Peyer's patch (tissue), 4 donors: ENCODE data around the gene ACACA. TPM values are rescaled to one million over a fixed set of nuclear protein-coding genes. Genes with fewer than 3 reads are reported as not detected.

ENCODE experiments used
- DNase-seq, 3 donors: peaks; one replicate each; pipeline ENCODE4 v3.0.0-alpha.2; 2017 to 2019
- H3K27ac ChIP-seq, 4 donors: fragments of 200-600 bp; sonication (generic); one replicate each; pipeline ENCODE4 v1.5.1; 2016 to 2019
- H3K27me3 ChIP-seq, 2 donors: fragments of 200-600 bp; sonication (generic); one replicate each; pipeline ENCODE4 v1.5.1; 2019
- H3K36me3 ChIP-seq, 3 donors: fragments of 200-600 bp; sonication (generic); one replicate each; pipeline ENCODE4 v1.5.1; 2016 to 2019
- H3K4me1 ChIP-seq, 4 donors: fragments of 200-600 bp; sonication (generic); one replicate each; pipeline ENCODE4 v1.5.1; 2016 to 2019
- H3K4me3 ChIP-seq, 4 donors: fragments of 200-600 bp; sonication (generic); 1 replicate in 3 of 4; 2 replicates in 1 of 4; pipeline ENCODE4 v1.5.1; 2016 to 2019; ENCODE audit warnings: mild to moderate bottlenecking in 1 of 4
- H3K9me3 ChIP-seq, 4 donors: fragments of 200-600 bp; sonication (generic); one replicate each; pipeline ENCODE4 v1.5.1; 2016 to 2019; ENCODE audit warnings: mild to moderate bottlenecking in 1 of 4
- POLR2A ChIP-seq, 2 donors: fragments of 450-650 bp; IDR thresholded peaks; one replicate each; pipeline ENCODE4 v1.5.1; 2017; ENCODE audit warnings: antibody characterized with exemption in 2 of 2, mild to moderate bottlenecking in 2 of 2, moderate library complexity in 2 of 2
- total RNA-seq, 4 donors: library from RNA; depleted of rRNA; stranded (reverse); fragments of >200 nt; gene quantifications; one replicate each; pipeline ENCODE4 v1.1.0, GENCODE V29; 2016
- TF ChIP-seq, protein P1 (sequence below), 6 experiments: fragments of 450-650 bp in 4 of 6; fragments of 200-600 bp in 2 of 6; sonication (generic) in 1 of 6; IDR thresholded peaks; one replicate each; pipeline ENCODE4 v1.5.1; 2017 to 2019; ENCODE audit warnings: antibody characterized with exemption in 6 of 6, mild to moderate bottlenecking in 3 of 6, moderate library complexity in 1 of 6

ACACA gene
- total RNA-seq, 4 donors from 2014 or later: 31.7 to 71.7 (median 43.0) TPM

DNA sequence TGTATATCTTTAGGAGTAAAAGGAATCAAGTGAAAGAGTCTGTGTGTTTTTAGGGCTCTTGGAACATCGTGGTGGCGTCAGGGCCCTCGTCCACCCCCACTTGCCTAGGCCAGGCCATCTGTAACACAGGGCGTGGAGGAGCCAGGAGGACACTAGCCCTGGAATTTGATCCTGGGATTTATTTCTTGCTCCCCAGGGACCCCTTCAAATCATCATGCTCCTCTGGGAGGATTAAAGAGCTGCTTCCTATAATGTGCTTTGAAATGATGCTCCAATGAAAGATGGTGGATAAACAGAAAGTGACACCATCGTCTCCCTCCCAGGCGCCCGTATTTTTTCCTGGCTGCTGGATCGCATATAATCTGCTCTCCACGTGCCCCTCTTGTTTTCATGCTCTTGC is 344.6 kb downstream of the ACACA start:
- Histone ChIP-seq H3K4me3 (no peak overlapping the region), H3K27me3 (no peaks in the 10 kb centered on the region), H3K27ac (no peak overlapping the region), H3K4me1 (peaks cover 0 to 16% (median 0%) of the 10 kb centered on the region in 4 donors), H3K9me3 (no peaks in the 10 kb centered on the region), H3K36me3 (peaks cover 0 to 7% (median 0%) of the 10 kb centered on the region in 3 donors)
- no peak for TF ChIP-seq POLR2A (IDR thresholded peaks at IDR 0.05)
- TF ChIP-seq, protein P1, sequence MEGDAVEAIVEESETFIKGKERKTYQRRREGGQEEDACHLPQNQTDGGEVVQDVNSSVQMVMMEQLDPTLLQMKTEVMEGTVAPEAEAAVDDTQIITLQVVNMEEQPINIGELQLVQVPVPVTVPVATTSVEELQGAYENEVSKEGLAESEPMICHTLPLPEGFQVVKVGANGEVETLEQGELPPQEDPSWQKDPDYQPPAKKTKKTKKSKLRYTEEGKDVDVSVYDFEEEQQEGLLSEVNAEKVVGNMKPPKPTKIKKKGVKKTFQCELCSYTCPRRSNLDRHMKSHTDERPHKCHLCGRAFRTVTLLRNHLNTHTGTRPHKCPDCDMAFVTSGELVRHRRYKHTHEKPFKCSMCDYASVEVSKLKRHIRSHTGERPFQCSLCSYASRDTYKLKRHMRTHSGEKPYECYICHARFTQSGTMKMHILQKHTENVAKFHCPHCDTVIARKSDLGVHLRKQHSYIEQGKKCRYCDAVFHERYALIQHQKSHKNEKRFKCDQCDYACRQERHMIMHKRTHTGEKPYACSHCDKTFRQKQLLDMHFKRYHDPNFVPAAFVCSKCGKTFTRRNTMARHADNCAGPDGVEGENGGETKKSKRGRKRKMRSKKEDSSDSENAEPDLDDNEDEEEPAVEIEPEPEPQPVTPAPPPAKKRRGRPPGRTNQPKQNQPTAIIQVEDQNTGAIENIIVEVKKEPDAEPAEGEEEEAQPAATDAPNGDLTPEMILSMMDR (IDR thresholded peaks at IDR 0.05): no peak
- DNase-seq: no peak

GRCh38 chr17:37060928-37061327 is 345.7 kb downstream of the ACACA start:
- Histone ChIP-seq H3K27ac (no peak overlapping the region), H3K27me3 (no peaks in the 10 kb centered on the region), H3K4me1 (peaks cover 0 to 5% (median 0%) of the 10 kb centered on the region in 4 donors), H3K4me3 (no peak overlapping the region), H3K36me3 (peaks cover 0 to 15% (median 0%) of the 10 kb centered on the region in 3 donors), H3K9me3 (no peaks in the 10 kb centered on the region)
- no peak for TF ChIP-seq POLR2A (IDR thresholded peaks at IDR 0.05)
- TF ChIP-seq, protein P1 (IDR thresholded peaks at IDR 0.05): no peak
- DNase-seq: no peak

GRCh38 chr17:37060094-37060493 is 346.5 kb downstream of the ACACA start:
- no peak overlapping the region for H3K4me3 ChIP-seq
- H3K36me3 ChIP-seq: peaks cover 0 to 15% (median 0%) of the 10 kb centered on the region in 3 donors
- TF ChIP-seq POLR2A (IDR thresholded peaks at IDR 0.05): no peak
- H3K9me3 ChIP-seq: no peaks in the 10 kb centered on the region
- H3K4me1 ChIP-seq: no peaks in the 10 kb centered on the region
- no peak overlapping the region for H3K27ac ChIP-seq
- no peaks in the 10 kb centered on the region for H3K27me3 ChIP-seq
- DNase-seq: no peak

DNA sequence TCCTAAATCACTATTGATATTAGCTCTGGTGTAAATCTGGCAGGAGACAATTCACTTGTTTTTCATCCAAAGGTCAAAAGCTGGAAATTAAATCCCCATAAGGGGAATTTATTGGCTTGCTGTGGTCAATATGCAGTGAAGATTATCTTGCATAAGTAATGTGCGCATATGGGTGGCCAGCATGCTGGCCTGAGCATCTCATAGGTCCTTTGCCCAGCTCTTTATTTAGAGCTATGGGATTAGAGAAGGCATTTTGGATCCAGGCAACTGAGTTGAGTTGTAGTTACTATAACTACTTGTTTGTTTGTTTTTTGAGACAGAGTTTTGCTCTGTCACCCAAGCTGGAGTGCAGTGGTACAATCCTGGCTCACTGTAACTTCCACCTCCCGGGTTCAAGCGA is 347.1 kb downstream of the ACACA start:
- TF ChIP-seq, protein P1 (IDR thresholded peaks at IDR 0.05): no peak
- TF ChIP-seq POLR2A (IDR thresholded peaks at IDR 0.05): no peak

DNA sequence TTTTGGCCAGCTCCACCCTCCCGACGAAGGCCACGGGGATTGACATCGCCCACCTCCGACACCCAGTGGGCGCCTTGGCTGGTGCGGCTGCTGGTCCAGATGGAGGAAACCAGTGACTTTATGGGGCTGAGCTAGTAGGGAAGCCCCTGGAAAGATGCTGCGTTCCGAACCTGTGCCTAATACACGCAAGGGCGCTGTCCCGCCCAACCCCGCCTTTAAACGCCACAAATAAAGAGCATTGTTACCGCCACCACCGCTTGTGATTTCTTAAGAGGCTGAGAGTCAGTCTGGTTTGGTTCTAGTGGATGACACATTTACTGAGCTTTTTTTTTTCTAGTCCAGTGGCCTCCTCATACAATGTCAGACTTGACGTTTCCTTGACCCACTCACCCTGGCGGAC is 350.0 kb downstream of the ACACA start:
- H3K4me1 ChIP-seq: peaks cover 0 to 11% (median 2%) of the 10 kb centered on the region in 4 donors
- H3K9me3 ChIP-seq: no peaks in the 10 kb centered on the region
- H3K27me3 ChIP-seq: no peaks in the 10 kb centered on the region
- no peak overlapping the region for H3K27ac ChIP-seq
- TF ChIP-seq, protein P1 (IDR thresholded peaks at IDR 0.05): no peak
- no peak for TF ChIP-seq POLR2A (IDR thresholded peaks at IDR 0.05)
- H3K36me3 ChIP-seq: peaks cover 0 to 15% (median 0%) of the 10 kb centered on the region in 3 donors
- H3K4me3 ChIP-seq: no peak overlapping the region
- DNase-seq: no peak

More for the DNA sequence above, 347.1 kb downstream of the ACACA start:
- Histone ChIP-seq H3K9me3 (no peaks in the 10 kb centered on the region), H3K4me1 (no peaks in the 10 kb centered on the region), H3K4me3 (no peak overlapping the region), H3K27ac (no peak overlapping the region), H3K27me3 (no peaks in the 10 kb centered on the region), H3K36me3 (peaks cover 0 to 15% (median 0%) of the 10 kb centered on the region in 3 donors)
- DNase-seq: no peak

DNA sequence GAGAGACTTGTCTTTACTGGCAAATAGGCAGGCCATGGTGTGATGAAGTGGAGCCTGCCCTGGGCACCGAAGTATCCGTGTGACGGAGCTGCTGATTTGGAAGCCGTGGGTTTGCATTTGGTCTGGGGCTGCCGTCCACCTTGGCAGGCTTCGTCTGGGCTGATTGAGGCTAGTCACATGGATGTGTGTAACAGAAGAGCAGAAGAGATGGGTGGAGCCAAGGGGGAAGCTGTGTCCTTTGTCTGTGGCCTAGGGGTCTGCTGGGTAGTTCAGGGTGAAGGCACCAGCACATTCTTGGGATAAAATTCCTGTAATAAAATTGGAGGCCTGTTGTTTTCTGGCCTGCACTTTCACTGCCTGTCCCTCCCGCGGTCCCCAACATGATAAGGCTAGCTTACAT is 351.7 kb downstream of the ACACA start:
- peaks cover 0 to 15% (median 0%) of the 10 kb centered on the region in 3 donors for H3K36me3 ChIP-seq

More for the DNA sequence above, 351.7 kb downstream of the ACACA start:
- Histone ChIP-seq H3K9me3 (no peaks in the 10 kb centered on the region), H3K27ac (no peak overlapping the region), H3K4me3 (no peak overlapping the region), H3K4me1 (peaks cover 0 to 25% (median 2%) of the 10 kb centered on the region in 4 donors), H3K27me3 (no peaks in the 10 kb centered on the region)
- TF ChIP-seq, protein P1 (IDR thresholded peaks at IDR 0.05): no peak
- no peak for DNase-seq
